B cell (primary cell): ENCODE data around the gene RIPK1.

ENCODE experiments used
- CTCF ChIP-seq: fragments of 200-600 bp; IDR thresholded peaks from one replicate; pipeline ENCODE4 v1.8.0; 2022; ENCODE audit warnings: antibody characterized with exemption, mild to moderate bottlenecking
- EZH2 ChIP-seq: IDR thresholded peaks from 2 replicates; pipeline ENCODE4 v1.6.1; 2012; ENCODE audit warnings: borderline replicate concordance, low read depth, mild to moderate bottlenecking, moderate library complexity, low read length; ENCODE audit not compliant: insufficient read depth, poor library complexity, severe bottlenecking

DNA sequence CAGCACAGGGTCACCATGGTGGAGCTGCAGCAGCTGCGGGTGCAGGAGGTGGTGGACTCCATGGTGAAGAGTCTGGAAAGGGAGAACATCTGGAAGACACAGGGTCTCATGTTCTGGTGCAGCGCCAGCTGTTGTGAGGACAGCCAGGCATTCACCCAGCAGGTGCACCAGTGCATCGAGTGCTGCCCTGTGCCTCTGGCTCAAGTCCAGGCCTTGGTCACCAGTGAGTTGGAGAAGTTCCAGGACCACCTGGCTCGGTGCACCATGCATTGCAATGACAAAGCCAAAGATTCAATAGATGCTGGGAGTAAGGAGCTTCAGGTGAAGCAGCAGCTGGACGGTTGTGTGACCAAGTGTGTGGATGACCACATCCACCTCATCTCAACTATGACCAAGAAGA is 22.9 kb upstream of the RIPK1 start:
- TF ChIP-seq CTCF (no peak), EZH2 (no peak)
